Measurements from ENCODE around the gene ASXL2. TPM values are rescaled to one million over a fixed set of nuclear protein-coding genes. Genes with fewer than 3 reads are reported as not detected.

The ASXL2 gene
- total RNA-seq, 1 experiment from 2014 or later: 34.5 TPM

- CTCF ChIA-PET: no interaction called here
Measured at GRCh38 chr2:25758348-25758747, 119.9 kb downstream of the ASXL2 start.

DNA sequence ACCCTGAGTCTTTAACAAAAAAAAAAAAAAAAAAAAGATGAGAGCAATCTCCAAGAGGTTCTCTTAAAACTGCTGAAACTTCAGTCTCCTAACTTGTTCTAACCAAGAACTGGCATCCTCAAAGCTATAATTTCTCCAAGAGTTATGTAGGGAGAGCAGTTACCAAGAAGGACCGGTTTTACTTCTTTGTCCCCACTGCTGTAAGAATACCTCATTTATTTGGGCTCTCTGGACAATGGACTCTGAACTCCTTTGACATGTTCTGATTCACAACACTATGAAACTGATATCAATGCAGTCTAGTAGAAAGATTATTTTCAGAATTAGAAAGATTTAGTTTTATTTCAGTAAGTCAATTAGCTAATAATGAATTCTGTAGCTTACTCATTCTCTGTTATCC is 120.4 kb downstream of the ASXL2 start:
- Histone ChIP-seq H3K27me3 (replicated peaks; ENCODE audit: insufficient read depth, low read depth, low read length, poor library complexity) (no peaks in the 10 kb centered on the region), H3K36me3 (ENCODE audit: insufficient read depth, low read length, poor library complexity, severe bottlenecking) (peaks cover 18% of the 10 kb centered on the region), H3K27ac (ENCODE audit: low read depth, low read length, poor library complexity, severe bottlenecking) (no peak overlapping the region), H3K4me3 (ENCODE audit: low read depth, low read length, poor library complexity, severe bottlenecking) (no peak overlapping the region), H3K9me3 (ENCODE audit: low read depth, low read length, poor library complexity, severe bottlenecking) (no peaks in the 10 kb centered on the region), H3K4me1 (ENCODE audit: insufficient read depth, low read length, poor library complexity, severe bottlenecking) (no peaks in the 10 kb centered on the region)
- TF ChIP-seq, protein P1, sequence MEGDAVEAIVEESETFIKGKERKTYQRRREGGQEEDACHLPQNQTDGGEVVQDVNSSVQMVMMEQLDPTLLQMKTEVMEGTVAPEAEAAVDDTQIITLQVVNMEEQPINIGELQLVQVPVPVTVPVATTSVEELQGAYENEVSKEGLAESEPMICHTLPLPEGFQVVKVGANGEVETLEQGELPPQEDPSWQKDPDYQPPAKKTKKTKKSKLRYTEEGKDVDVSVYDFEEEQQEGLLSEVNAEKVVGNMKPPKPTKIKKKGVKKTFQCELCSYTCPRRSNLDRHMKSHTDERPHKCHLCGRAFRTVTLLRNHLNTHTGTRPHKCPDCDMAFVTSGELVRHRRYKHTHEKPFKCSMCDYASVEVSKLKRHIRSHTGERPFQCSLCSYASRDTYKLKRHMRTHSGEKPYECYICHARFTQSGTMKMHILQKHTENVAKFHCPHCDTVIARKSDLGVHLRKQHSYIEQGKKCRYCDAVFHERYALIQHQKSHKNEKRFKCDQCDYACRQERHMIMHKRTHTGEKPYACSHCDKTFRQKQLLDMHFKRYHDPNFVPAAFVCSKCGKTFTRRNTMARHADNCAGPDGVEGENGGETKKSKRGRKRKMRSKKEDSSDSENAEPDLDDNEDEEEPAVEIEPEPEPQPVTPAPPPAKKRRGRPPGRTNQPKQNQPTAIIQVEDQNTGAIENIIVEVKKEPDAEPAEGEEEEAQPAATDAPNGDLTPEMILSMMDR (conservative IDR thresholded peaks at IDR 0.05; ENCODE audit: low read depth, low read length): no peak
- TF ChIP-seq EZH2 (IDR thresholded peaks at IDR 0.05; ENCODE audit: borderline replicate concordance, low read depth, low read length, poor library complexity, severe bottlenecking): no peak
- no TSS peak for BruUV-seq (replicated peaks)
- ChIA-PET POLR2A (ENCODE audit: low non-redundant PET) (no interaction called here), CTCF (no interaction called here)
- DNase-seq (ENCODE audit: low spot score): no peak
- intact Hi-C loops (cut with micrococcal nuclease; ENCODE audit: unreplicated experiment): no loop called here

More at GRCh38 chr2:25758348-25758747, 119.9 kb downstream of the ASXL2 start:
- TF ChIP-seq, protein P1 (conservative IDR thresholded peaks at IDR 0.05; ENCODE audit: low read depth, low read length): no peak
- no peak for TF ChIP-seq EZH2 (IDR thresholded peaks at IDR 0.05; ENCODE audit: borderline replicate concordance, low read depth, low read length, poor library complexity, severe bottlenecking)
- Histone ChIP-seq H3K4me1 (ENCODE audit: insufficient read depth, low read length, poor library complexity, severe bottlenecking) (no peaks in the 10 kb centered on the region), H3K4me3 (ENCODE audit: low read depth, low read length, poor library complexity, severe bottlenecking) (no peak overlapping the region), H3K36me3 (ENCODE audit: insufficient read depth, low read length, poor library complexity, severe bottlenecking) (peaks cover 18% of the 10 kb centered on the region), H3K27ac (ENCODE audit: low read depth, low read length, poor library complexity, severe bottlenecking) (no peak overlapping the region), H3K27me3 (replicated peaks; ENCODE audit: insufficient read depth, low read depth, low read length, poor library complexity) (no peaks in the 10 kb centered on the region), H3K9me3 (ENCODE audit: low read depth, low read length, poor library complexity, severe bottlenecking) (no peaks in the 10 kb centered on the region)
- no peak for DNase-seq (ENCODE audit: low spot score)
- no TSS peak for BruUV-seq (replicated peaks)
- intact Hi-C loops (cut with micrococcal nuclease; ENCODE audit: unreplicated experiment): no loop called here
- POLR2A ChIA-PET (ENCODE audit: low non-redundant PET): no interaction called here

- Histone ChIP-seq H3K4me3 (ENCODE audit: low read depth, low read length, poor library complexity, severe bottlenecking) (no peak overlapping the region), H3K36me3 (ENCODE audit: insufficient read depth, low read length, poor library complexity, severe bottlenecking) (peaks cover 18% of the 10 kb centered on the region), H3K27me3 (replicated peaks; ENCODE audit: insufficient read depth, low read depth, low read length, poor library complexity) (no peaks in the 10 kb centered on the region), H3K9me3 (ENCODE audit: low read depth, low read length, poor library complexity, severe bottlenecking) (no peaks in the 10 kb centered on the region), H3K27ac (ENCODE audit: low read depth, low read length, poor library complexity, severe bottlenecking) (no peak overlapping the region), H3K4me1 (ENCODE audit: insufficient read depth, low read length, poor library complexity, severe bottlenecking) (no peaks in the 10 kb centered on the region)
- CTCF ChIA-PET: no interaction called here
- intact Hi-C loops (cut with micrococcal nuclease; ENCODE audit: unreplicated experiment): no loop called here
- no peak for DNase-seq (ENCODE audit: low spot score)
- POLR2A ChIA-PET (ENCODE audit: low non-redundant PET): no interaction called here
- no peak for TF ChIP-seq EZH2 (IDR thresholded peaks at IDR 0.05; ENCODE audit: borderline replicate concordance, low read depth, low read length, poor library complexity, severe bottlenecking)
- TF ChIP-seq, protein P1 (conservative IDR thresholded peaks at IDR 0.05; ENCODE audit: low read depth, low read length): no peak
- BruUV-seq (replicated peaks): no TSS peak
Measured at GRCh38 chr2:25756536-25756935, 121.8 kb downstream of the ASXL2 start.
